ENCODE data around the gene DDX41.

Gene DDX41

DNA sequence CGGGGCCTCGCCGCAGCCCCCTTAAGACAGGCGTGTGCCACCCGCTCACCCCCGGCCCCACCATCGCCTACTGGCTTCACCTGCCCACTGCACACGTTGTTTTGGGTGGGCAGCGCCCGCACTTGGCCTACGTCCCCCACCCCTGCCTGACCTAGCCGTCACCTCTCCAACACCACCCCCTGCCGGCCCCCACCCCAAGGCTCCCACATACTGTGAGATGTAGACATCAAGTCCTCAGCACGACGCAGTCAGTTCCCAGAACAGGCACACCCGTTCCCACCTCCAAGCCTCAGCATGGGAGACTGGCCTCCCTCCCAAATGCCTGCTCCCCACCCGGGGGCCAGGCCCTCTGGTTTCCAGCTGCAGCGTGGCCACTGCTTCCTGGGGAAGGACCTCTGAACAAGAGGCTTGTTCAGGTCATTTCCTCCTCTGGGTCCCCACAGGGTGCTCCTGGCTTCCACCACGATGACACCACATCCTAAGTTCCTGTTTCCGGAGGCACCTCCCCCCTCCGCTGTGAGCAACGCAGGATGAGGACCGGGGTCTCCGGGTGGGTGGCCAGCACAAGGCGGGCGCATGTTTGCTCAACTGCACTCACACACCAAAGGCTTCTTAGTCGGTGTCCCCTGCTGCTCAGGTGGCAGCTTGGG, 54.6 kb downstream of the DDX41 start:
- H3K4me3 ChIP-seq (ENCODE audit: low read length): no peak overlapping the region
- TF ChIP-seq, protein P1, sequence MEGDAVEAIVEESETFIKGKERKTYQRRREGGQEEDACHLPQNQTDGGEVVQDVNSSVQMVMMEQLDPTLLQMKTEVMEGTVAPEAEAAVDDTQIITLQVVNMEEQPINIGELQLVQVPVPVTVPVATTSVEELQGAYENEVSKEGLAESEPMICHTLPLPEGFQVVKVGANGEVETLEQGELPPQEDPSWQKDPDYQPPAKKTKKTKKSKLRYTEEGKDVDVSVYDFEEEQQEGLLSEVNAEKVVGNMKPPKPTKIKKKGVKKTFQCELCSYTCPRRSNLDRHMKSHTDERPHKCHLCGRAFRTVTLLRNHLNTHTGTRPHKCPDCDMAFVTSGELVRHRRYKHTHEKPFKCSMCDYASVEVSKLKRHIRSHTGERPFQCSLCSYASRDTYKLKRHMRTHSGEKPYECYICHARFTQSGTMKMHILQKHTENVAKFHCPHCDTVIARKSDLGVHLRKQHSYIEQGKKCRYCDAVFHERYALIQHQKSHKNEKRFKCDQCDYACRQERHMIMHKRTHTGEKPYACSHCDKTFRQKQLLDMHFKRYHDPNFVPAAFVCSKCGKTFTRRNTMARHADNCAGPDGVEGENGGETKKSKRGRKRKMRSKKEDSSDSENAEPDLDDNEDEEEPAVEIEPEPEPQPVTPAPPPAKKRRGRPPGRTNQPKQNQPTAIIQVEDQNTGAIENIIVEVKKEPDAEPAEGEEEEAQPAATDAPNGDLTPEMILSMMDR (conservative IDR thresholded peaks at IDR 0.05; ENCODE audit: low read depth, low read length): no peak
- no peak for DNase-seq (ENCODE audit: low read depth)
